ENCODE measurements around the gene SIX1.

Gene SIX1

GRCh38 chr14:60643463-60644314 is 5.6 kb downstream of the SIX1 start:
- no peak overlapping the region for H3K4me3 ChIP-seq (ENCODE audit: control insufficient read depth, low read depth, low read length)

GRCh38 chr14:60643141-60643462 is 6.2 kb downstream of the SIX1 start:
- H3K4me3 ChIP-seq (ENCODE audit: control insufficient read depth, low read depth, low read length) = no peak overlapping the region
- no peak for DNase-seq (ENCODE audit: low read depth)

More at GRCh38 chr14:60643463-60644314, 5.6 kb downstream of the SIX1 start:
- peak; percentile 66 for DNase-seq (ENCODE audit: low read depth)
- TF ChIP-seq CTCF (conservative IDR thresholded peaks at IDR 0.05; ENCODE audit: control insufficient read depth, insufficient read depth, low read depth, low read length) = no peak

GRCh38 chr14:60642270-60643140 is 6.8 kb downstream of the SIX1 start:
- no peak overlapping the region for H3K4me3 ChIP-seq (ENCODE audit: control insufficient read depth, low read depth, low read length)
- TF ChIP-seq CTCF (conservative IDR thresholded peaks at IDR 0.05; ENCODE audit: control insufficient read depth, insufficient read depth, low read depth, low read length) = no peak
- no peak for DNase-seq (ENCODE audit: low read depth)

More at GRCh38 chr14:60643141-60643462, 6.2 kb downstream of the SIX1 start:
- no peak for TF ChIP-seq CTCF (conservative IDR thresholded peaks at IDR 0.05; ENCODE audit: control insufficient read depth, insufficient read depth, low read depth, low read length)

- TF ChIP-seq CTCF (conservative IDR thresholded peaks at IDR 0.05; ENCODE audit: control insufficient read depth, insufficient read depth, low read depth, low read length) = no peak
- DNase-seq (ENCODE audit: low read depth) = no peak
These were observed 7.5 kb downstream of the SIX1 start for GRCh38 chr14:60641742-60642269.

GRCh38 chr14:60640859-60641741 is 8.2 kb downstream of the SIX1 start:
- DNase-seq (ENCODE audit: low read depth) = no peak
- no peak overlapping the region for H3K4me3 ChIP-seq (ENCODE audit: control insufficient read depth, low read depth, low read length)
- no peak for TF ChIP-seq CTCF (conservative IDR thresholded peaks at IDR 0.05; ENCODE audit: control insufficient read depth, insufficient read depth, low read depth, low read length)

More at GRCh38 chr14:60641742-60642269, 7.5 kb downstream of the SIX1 start:
- H3K4me3 ChIP-seq (ENCODE audit: control insufficient read depth, low read depth, low read length) = no peak overlapping the region

- TF ChIP-seq CTCF (conservative IDR thresholded peaks at IDR 0.05; ENCODE audit: control insufficient read depth, insufficient read depth, low read depth, low read length) = no peak
- H3K4me3 ChIP-seq (ENCODE audit: control insufficient read depth, low read depth, low read length) = no peak overlapping the region
- DNase-seq (ENCODE audit: low read depth) = no peak
These were observed 9.6 kb downstream of the SIX1 start for GRCh38 chr14:60639674-60640073.

Measured in fibroblast of mammary gland (primary cell).